ENCODE measurements around the gene GARRE1.

GARRE1 gene

DNA sequence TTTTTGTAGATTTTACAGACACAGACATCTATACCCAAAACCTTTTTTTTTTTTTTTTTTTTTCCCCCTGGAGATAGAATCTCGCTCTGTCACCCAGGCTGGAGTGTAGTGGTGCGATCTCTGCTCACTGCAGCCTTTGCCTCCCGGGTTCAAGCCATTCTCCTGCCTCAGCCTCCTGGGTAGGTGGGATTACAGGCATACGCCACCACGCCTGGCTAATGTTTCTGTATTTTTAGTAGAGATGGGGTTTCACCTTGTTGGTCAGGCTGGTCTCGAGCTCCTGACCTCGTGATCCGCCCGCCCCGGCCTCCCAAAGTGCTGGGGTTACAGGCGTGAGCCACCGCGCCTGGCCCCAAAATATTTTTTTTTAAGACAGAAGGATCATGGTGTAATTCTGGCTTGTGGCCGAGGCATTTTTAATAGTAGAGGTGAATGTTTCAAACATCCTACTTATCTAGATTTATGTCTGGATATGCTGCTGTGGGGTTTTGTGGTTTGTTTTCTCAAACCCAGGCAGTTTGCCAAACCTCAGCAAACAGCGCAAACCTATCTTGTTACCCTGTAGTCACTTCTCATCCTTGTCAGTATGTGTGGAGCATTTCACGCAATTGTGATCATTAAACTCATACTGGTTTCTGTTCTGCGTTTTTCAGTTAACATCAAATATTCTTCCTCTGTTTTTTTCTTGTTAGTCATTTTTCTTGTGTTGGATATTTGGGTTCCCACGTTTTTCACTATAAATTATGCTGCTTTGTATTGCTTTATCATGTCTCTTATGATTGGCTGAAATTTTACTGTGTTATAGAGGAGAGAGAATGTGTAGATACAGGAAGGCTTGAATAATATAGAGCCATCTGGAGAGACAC is 36.2 kb upstream of the GARRE1 start:
- H3K9ac ChIP-seq: no peak overlapping the region
- H4K20me1 ChIP-seq: peaks cover 99% of the 10 kb centered on the region
- H3K4me1 ChIP-seq: peaks cover 32% of the 10 kb centered on the region
- no peak overlapping the region for H3K27ac ChIP-seq
- peak overlapping the region; percentile 64 for H3K4me2 ChIP-seq
- no peak for TF ChIP-seq Cebpa-rat (IDR thresholded peaks at IDR 0.05)
- H3K9me3 ChIP-seq: no peaks in the 10 kb centered on the region
- no peaks in the 10 kb centered on the region for H3K27me3 ChIP-seq
- H3K36me3 ChIP-seq: peaks cover 83% of the 10 kb centered on the region
- H3K4me3 ChIP-seq: no peak overlapping the region

- Histone ChIP-seq H3K9me3 (no peaks in the 10 kb centered on the region), H4K20me1 (peaks cover 99% of the 10 kb centered on the region), H3K4me2 (peak overlapping the region; percentile 64), H3K27me3 (no peaks in the 10 kb centered on the region), H3K9ac (no peak overlapping the region), H3K4me3 (no peak overlapping the region), H3K36me3 (peaks cover 83% of the 10 kb centered on the region), H3K4me1 (peaks cover 32% of the 10 kb centered on the region), H3K27ac (no peak overlapping the region)
- TF ChIP-seq Cebpa-rat (IDR thresholded peaks at IDR 0.05): no peak
Measured at GRCh38 chr19:34218818-34219164, 35.6 kb upstream of the GARRE1 start.

DNA sequence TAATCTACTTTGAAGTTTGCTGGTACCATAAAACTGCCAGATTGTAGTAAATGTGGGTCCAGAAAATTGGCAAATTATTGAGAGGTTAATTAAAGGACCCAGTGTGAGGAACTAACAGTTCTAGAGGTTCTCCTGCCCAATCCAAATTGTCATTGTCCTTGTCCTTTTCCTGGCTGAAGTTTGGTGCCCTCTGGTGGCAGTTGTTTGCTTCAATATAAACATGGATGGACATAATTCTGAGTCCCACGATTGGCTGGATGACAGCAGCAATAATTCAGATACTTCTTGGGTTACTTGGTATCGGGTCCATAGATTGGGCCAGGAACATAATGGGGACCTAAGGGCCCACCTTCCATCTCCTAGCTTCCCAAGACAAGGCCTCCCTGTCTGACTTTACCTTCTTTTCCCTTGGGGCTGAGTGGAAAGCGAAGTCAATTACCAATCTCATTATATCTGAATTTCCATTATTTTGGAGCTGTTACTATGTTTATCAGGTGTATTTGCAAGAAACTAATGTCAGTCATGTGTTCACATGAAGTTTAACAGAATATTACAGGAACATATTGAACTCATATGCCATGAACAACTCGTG is 33.8 kb upstream of the GARRE1 start:
- Histone ChIP-seq H3K9ac (no peak overlapping the region), H3K4me2 (no peak overlapping the region), H3K27ac (no peak overlapping the region), H3K4me3 (no peak overlapping the region), H3K27me3 (no peaks in the 10 kb centered on the region), H3K4me1 (peaks cover 32% of the 10 kb centered on the region), H3K36me3 (peaks cover 83% of the 10 kb centered on the region), H4K20me1 (peaks cover 99% of the 10 kb centered on the region), H3K9me3 (no peaks in the 10 kb centered on the region)
- no peak for TF ChIP-seq Cebpa-rat (IDR thresholded peaks at IDR 0.05)

DNA sequence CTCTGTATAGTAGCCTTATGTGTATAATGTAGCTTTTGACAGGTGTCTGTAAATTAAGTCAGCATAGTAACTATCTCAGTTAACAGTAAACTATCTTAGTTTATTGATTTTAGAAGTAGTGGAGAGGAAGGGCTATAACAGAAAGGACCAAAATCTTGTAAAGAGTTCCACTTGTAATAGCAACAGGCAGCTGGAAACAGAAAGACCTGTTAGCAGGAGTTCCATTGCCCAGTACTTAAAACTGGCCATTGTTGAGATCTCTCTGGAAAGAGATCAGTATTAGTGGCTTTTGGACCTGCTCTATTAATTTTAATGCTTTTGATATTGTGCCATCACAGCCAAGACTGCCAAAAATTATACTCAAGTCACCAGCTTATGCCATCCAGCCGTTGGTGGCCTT is 32.0 kb upstream of the GARRE1 start:
- no peak for TF ChIP-seq Cebpa-rat (IDR thresholded peaks at IDR 0.05)
- Histone ChIP-seq H3K4me1 (peaks cover 16% of the 10 kb centered on the region), H3K9ac (no peak overlapping the region), H3K27ac (no peak overlapping the region), H3K9me3 (no peaks in the 10 kb centered on the region), H4K20me1 (peaks cover 99% of the 10 kb centered on the region), H3K4me3 (no peak overlapping the region), H3K4me2 (no peak overlapping the region), H3K36me3 (peaks cover 87% of the 10 kb centered on the region), H3K27me3 (no peaks in the 10 kb centered on the region)

DNA sequence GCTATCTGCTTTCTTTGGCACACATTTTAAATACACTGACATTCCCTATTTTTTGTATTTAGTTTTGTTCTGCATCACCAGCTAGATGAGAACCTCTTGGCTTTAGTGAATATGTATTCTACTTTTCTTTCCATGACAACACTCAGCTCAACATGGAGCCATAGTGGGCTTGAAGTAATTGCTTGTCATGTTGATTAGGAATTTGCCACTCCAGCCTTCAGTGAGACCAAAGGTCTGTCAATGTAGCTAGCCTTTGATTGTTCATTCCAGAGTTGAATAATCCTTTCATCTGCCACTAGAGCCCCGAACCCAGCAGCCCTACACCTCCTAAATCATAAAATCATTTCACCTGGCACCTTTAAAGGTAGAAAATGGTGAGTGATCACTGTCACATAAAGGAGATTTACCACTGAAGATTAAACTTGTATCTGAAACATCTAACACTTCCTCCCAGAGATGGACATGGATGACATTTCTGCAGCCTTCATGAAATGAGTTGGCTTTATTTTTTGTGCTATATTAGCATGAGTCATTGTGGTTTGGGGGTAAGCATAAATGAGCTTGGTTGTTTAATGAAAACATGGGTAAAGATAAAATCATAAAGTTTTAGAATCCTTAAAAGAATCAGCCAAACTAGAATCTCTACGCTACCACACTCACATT is 29.2 kb upstream of the GARRE1 start:
- H3K4me3 ChIP-seq: no peak overlapping the region
- TF ChIP-seq Cebpa-rat (IDR thresholded peaks at IDR 0.05): no peak
- H3K9me3 ChIP-seq: no peaks in the 10 kb centered on the region
- H3K36me3 ChIP-seq: peaks cover 100% of the 10 kb centered on the region
- H3K4me1 ChIP-seq: no peaks in the 10 kb centered on the region
- no peaks in the 10 kb centered on the region for H3K27me3 ChIP-seq
- H3K4me2 ChIP-seq: no peak overlapping the region
- H4K20me1 ChIP-seq: peaks cover 81% of the 10 kb centered on the region
- H3K9ac ChIP-seq: no peak overlapping the region
- H3K27ac ChIP-seq: no peak overlapping the region

DNA sequence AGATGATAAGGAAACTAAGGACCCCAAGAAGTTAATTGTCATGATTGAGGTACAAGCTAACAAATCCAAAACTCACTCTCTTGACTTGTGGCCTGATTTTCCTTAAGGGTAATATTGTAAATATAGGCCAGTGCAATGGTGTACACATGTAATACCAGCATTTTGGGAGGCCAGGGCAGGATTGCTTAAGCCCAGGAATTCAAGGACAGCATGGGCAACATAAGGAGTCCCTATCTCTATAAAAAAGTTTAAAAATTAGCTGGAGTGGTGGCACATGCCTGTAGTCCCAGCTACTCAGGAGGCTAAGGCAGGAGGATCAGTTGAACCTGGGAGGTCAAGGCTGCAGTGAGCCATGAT is 28.7 kb upstream of the GARRE1 start:
- peaks cover 80% of the 10 kb centered on the region for H4K20me1 ChIP-seq
- no peaks in the 10 kb centered on the region for H3K4me1 ChIP-seq
- peaks cover 100% of the 10 kb centered on the region for H3K36me3 ChIP-seq
- H3K9ac ChIP-seq: no peak overlapping the region
- H3K27ac ChIP-seq: no peak overlapping the region
- no peak overlapping the region for H3K4me2 ChIP-seq
- no peaks in the 10 kb centered on the region for H3K9me3 ChIP-seq
- H3K27me3 ChIP-seq: no peaks in the 10 kb centered on the region
- H3K4me3 ChIP-seq: no peak overlapping the region
- TF ChIP-seq Cebpa-rat (IDR thresholded peaks at IDR 0.05): no peak

- Histone ChIP-seq H3K4me2 (no peak overlapping the region), H4K20me1 (peaks cover 80% of the 10 kb centered on the region), H3K27me3 (no peaks in the 10 kb centered on the region), H3K36me3 (peaks cover 100% of the 10 kb centered on the region), H3K4me3 (no peak overlapping the region), H3K4me1 (no peaks in the 10 kb centered on the region), H3K9ac (no peak overlapping the region), H3K9me3 (no peaks in the 10 kb centered on the region), H3K27ac (no peak overlapping the region)
- TF ChIP-seq Cebpa-rat (IDR thresholded peaks at IDR 0.05): no peak
Measured at GRCh38 chr19:34226036-34226435, 28.3 kb upstream of the GARRE1 start.

DNA sequence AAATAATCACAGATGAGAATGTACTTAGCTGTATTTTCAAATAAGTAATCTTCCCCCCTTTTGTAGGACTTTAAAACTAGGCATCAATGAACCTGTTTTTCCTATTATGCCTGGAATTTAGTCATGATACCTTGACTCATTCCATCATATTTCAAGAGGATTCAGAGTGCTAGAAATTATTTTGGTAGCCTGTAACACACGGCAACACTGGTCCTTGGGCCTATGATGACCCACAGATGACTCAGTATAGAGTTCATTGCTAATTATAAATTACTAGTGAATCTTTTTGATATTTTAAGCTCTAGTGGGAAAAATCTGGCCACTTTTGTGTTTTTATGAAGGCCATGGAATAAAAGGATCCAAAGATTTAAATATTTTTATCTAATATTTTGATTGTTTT is 26.0 kb upstream of the GARRE1 start:
- Histone ChIP-seq H4K20me1 (peaks cover 73% of the 10 kb centered on the region), H3K4me3 (no peak overlapping the region), H3K27me3 (no peaks in the 10 kb centered on the region), H3K9me3 (no peaks in the 10 kb centered on the region), H3K36me3 (peaks cover 94% of the 10 kb centered on the region), H3K4me1 (peaks cover 4% of the 10 kb centered on the region; the same call in 1 of the 2 replicates), H3K27ac (no peak overlapping the region), H3K9ac (no peak overlapping the region), H3K4me2 (no peak overlapping the region)
- no peak for TF ChIP-seq Cebpa-rat (IDR thresholded peaks at IDR 0.05)

DNA sequence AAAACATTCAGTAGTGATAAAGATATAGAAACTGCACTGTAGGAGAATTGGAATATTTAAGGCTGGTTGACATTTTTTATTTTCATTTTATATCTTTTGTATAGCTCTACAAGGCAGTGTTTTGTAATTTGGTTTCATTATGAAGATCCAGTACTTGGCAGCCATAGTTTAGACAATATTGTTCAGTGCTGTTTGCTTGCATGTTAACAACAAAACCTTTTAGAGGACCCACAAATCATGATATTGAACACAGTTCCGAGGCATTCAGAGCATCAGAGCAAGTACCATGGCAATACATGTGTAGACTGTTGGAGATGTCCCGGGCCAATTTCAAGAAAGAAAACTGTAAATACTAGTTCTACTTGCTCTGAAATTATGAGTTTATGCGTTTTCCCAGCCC is 25.6 kb upstream of the GARRE1 start:
- H3K4me2 ChIP-seq: no peak overlapping the region
- no peaks in the 10 kb centered on the region for H3K27me3 ChIP-seq
- no peaks in the 10 kb centered on the region for H3K9me3 ChIP-seq
- peaks cover 73% of the 10 kb centered on the region for H4K20me1 ChIP-seq
- H3K27ac ChIP-seq: no peak overlapping the region
- no peak overlapping the region for H3K9ac ChIP-seq
- TF ChIP-seq Cebpa-rat (IDR thresholded peaks at IDR 0.05): no peak
- H3K4me1 ChIP-seq: peaks cover 4% of the 10 kb centered on the region; the same call in 1 of the 2 replicates
- H3K4me3 ChIP-seq: no peak overlapping the region
- peaks cover 94% of the 10 kb centered on the region for H3K36me3 ChIP-seq

DNA sequence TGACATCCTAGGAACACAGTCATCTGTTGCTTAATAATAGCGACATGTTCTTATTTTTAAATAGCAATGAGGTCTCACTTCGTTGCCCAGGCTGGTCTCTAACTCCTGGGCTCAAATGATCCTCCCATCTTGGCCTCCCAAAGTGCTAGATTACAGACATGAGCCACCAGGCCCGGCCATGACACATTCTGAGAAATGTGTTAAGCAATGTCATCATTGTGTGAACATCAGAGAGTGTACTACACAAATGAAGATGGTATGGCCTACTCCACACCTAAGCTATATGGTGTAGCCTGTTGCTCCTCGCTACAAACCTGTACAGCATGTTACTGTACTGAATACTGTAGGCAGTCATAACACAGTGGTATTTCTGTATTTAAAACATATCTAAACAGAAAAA is 24.6 kb upstream of the GARRE1 start:
- Histone ChIP-seq H3K36me3 (peaks cover 94% of the 10 kb centered on the region), H3K4me1 (peaks cover 4% of the 10 kb centered on the region; the same call in 1 of the 2 replicates), H4K20me1 (peaks cover 64% of the 10 kb centered on the region), H3K9ac (no peak overlapping the region), H3K4me2 (no peak overlapping the region), H3K4me3 (no peak overlapping the region), H3K9me3 (no peaks in the 10 kb centered on the region), H3K27me3 (no peaks in the 10 kb centered on the region), H3K27ac (no peak overlapping the region)
- TF ChIP-seq Cebpa-rat (IDR thresholded peaks at IDR 0.05): no peak
